MM.1S (cell line): Measurements from ENCODE around the gene WDFY1.
"Not testable (repeated sequence)": the region's sequence is repeated elsewhere in the genome, so short reads cannot be mapped to it uniquely, and the experiment has no call there.

Source experiments
- DNase-seq: peaks from one replicate; pipeline ENCODE4 v3.0.0-alpha.2; 2015
- H2AFZ ChIP-seq: fragments of 300-600 bp; sonication (generic); 2 replicates; pipeline ENCODE4 v1.6.0; 2016; ENCODE audit warnings: antibody characterized with exemption, low read length
- H3F3A ChIP-seq: fragments of 300-600 bp; sonication (generic); 2 replicates; pipeline ENCODE4 v1.6.1; 2016; ENCODE audit warnings: mild to moderate bottlenecking, antibody characterized with exemption, low read length, moderate library complexity, mixed read lengths; ENCODE audit not compliant: insufficient read depth
- H3K27ac ChIP-seq: fragments of 300-600 bp; sonication (generic); 2 replicates; pipeline ENCODE4 v1.5.1; 2016; ENCODE audit warnings: mild to moderate bottlenecking, low read length
- H3K27me3 ChIP-seq: fragments of 300-600 bp; sonication (generic); replicated peaks from 2 replicates; pipeline ENCODE4 v1.6.0; 2016; ENCODE audit warnings: low read length; ENCODE audit not compliant: insufficient read depth
- H3K36me3 ChIP-seq: fragments of 300-600 bp; sonication (generic); replicated peaks from 2 replicates; pipeline ENCODE4 v1.6.1; 2016; ENCODE audit warnings: mild to moderate bottlenecking, low read length, mixed read lengths; ENCODE audit not compliant: insufficient read depth
- H3K4me1 ChIP-seq: fragments of 300-600 bp; sonication (generic); 2 replicates; pipeline ENCODE4 v1.6.1; 2016; ENCODE audit warnings: low read length, mixed read lengths
- H3K4me2 ChIP-seq: fragments of 300-600 bp; sonication (generic); 2 replicates; pipeline ENCODE4 v1.6.0; 2016; ENCODE audit warnings: low read depth, low read length
- H3K4me3 ChIP-seq: fragments of 300-600 bp; sonication (generic); 2 replicates; pipeline ENCODE4 v1.5.1; 2016; ENCODE audit warnings: low read length, mixed read lengths
- H3K79me2 ChIP-seq: fragments of 300-600 bp; sonication (generic); 2 replicates; pipeline ENCODE4 v1.6.1; 2016; ENCODE audit warnings: mixed run types, low read length, mixed read lengths
- H3K9ac ChIP-seq: fragments of 300-600 bp; sonication (generic); 2 replicates; pipeline ENCODE4 v1.6.1; 2016; ENCODE audit warnings: low read length, mixed read lengths
- H3K9me2 ChIP-seq: fragments of 300-600 bp; sonication (generic); replicated peaks from 2 replicates; pipeline ENCODE4 v1.6.1; 2016; ENCODE audit warnings: mild to moderate bottlenecking, low read length, mixed read lengths; ENCODE audit not compliant: insufficient read depth
- H3K9me3 ChIP-seq: fragments of 300-600 bp; sonication (generic); replicated peaks from 2 replicates; pipeline ENCODE4 v1.6.1; 2016; ENCODE audit warnings: mild to moderate bottlenecking, low read length, mixed read lengths; ENCODE audit not compliant: insufficient read depth
- H4K20me1 ChIP-seq: fragments of 300-600 bp; sonication (generic); 2 replicates; pipeline ENCODE4 v1.6.1; 2016; ENCODE audit warnings: mild to moderate bottlenecking, low read length, moderate library complexity, mixed read lengths; ENCODE audit not compliant: insufficient read depth
- CTCF ChIP-seq: fragments of 300-600 bp; sonication (generic); IDR thresholded peaks from 2 replicates; pipeline ENCODE4 v1.5.1; 2016; ENCODE audit warnings: antibody characterized with exemption, low read length, mixed read lengths
- EZH2 ChIP-seq: fragments of 300-600 bp; sonication (generic); optimal IDR thresholded peaks from 2 replicates; pipeline ENCODE3; 2017; ENCODE audit warnings: low read depth, mild to moderate bottlenecking, antibody characterized with exemption, low read length, mixed read lengths
- EZH2phosphoT487 ChIP-seq: fragments of 300-600 bp; sonication (generic); IDR thresholded peaks from 2 replicates; pipeline ENCODE4 v1.6.1; 2018; ENCODE audit warnings: antibody characterized with exemption, low read length

Gene WDFY1

GRCh38 chr2:223877721-223878410, 67.3 kb downstream of the WDFY1 start:
- no peak overlapping the region for H3K4me2 ChIP-seq
- no peaks in the 10 kb centered on the region for H4K20me1 ChIP-seq
- DNase-seq, result no peak
- no peak for TF ChIP-seq EZH2
- TF ChIP-seq CTCF, result no peak
- TF ChIP-seq EZH2phosphoT487, result no peak
- no peaks in the 10 kb centered on the region for H3K27me3 ChIP-seq
- no peaks in the 10 kb centered on the region for H3K79me2 ChIP-seq
- no peak overlapping the region for H3K4me3 ChIP-seq
- H3F3A ChIP-seq, result no peaks in the 10 kb centered on the region
- H3K27ac ChIP-seq, result no peak overlapping the region
- H3K9ac ChIP-seq, result no peak overlapping the region
- no peaks in the 10 kb centered on the region for H3K4me1 ChIP-seq
- no peaks in the 10 kb centered on the region for H3K9me3 ChIP-seq
- no peak overlapping the region for H2AFZ ChIP-seq
- H3K9me2 ChIP-seq, result no peaks in the 10 kb centered on the region
- H3K36me3 ChIP-seq, result no peaks in the 10 kb centered on the region; the same call in 1 of the 2 replicates

- Histone ChIP-seq H4K20me1 (no peaks in the 10 kb centered on the region), H3K9me3 (no peaks in the 10 kb centered on the region), H3K27me3 (no peaks in the 10 kb centered on the region), H3K9me2 (no peaks in the 10 kb centered on the region), H3K4me2 (no peak overlapping the region), H3K9ac (no peak overlapping the region), H3K4me3 (no peak overlapping the region), H2AFZ (no peak overlapping the region), H3F3A (no peaks in the 10 kb centered on the region; the same call in 1 of the 2 replicates), H3K36me3 (no peaks in the 10 kb centered on the region), H3K27ac (no peak overlapping the region), H3K4me1 (no peaks in the 10 kb centered on the region), H3K79me2 (no peaks in the 10 kb centered on the region)
- DNase-seq, result no peak
- TF ChIP-seq EZH2phosphoT487 (no peak), CTCF (no peak), EZH2 (no peak)
Measured at GRCh38 chr2:223873672-223874071, 71.5 kb downstream of the WDFY1 start.

- H3K4me3 ChIP-seq, H3F3A ChIP-seq, H3K27me3 ChIP-seq, H3K9me2 ChIP-seq, H3K9ac ChIP-seq, H3K36me3 ChIP-seq, H4K20me1 ChIP-seq, H2AFZ ChIP-seq, H3K9me3 ChIP-seq, H3K4me2 ChIP-seq, H3K79me2 ChIP-seq, H3K4me1 ChIP-seq, DNase-seq, H3K27ac ChIP-seq: not testable (repeated sequence)
Measured at GRCh38 chr2:223872772-223873171, 72.4 kb downstream of the WDFY1 start.

GRCh38 chr2:223871661-223872060, 73.5 kb downstream of the WDFY1 start:
- H3K4me2 ChIP-seq, DNase-seq, H4K20me1 ChIP-seq, H3K9me2 ChIP-seq, H3K4me3 ChIP-seq, H3K36me3 ChIP-seq, H3K79me2 ChIP-seq, H3K9me3 ChIP-seq, H3K27me3 ChIP-seq, H2AFZ ChIP-seq, H3K9ac ChIP-seq, H3K27ac ChIP-seq: not testable (repeated sequence)
- peaks cover 12% of the 10 kb centered on the region for H3K4me1 ChIP-seq
- peaks cover 13% of the 10 kb centered on the region; the same call in 1 of the 2 replicates for H3F3A ChIP-seq
